CD4-positive, alpha-beta T cell treated with Interleukin-15 for 1 hour (primary cell): ENCODE results near the gene RAB3B.
A peak's percentile ranks its signal among the peaks of the same experiment; 100 is the strongest.
"Not testable (repeated sequence)": the region's sequence is repeated elsewhere in the genome, so short reads cannot be mapped to it uniquely, and the experiment has no call there.

ENCODE experiments used
- DNase-seq: peaks from one replicate; pipeline ENCODE4 v3.0.0-alpha.2; 2020

RAB3B gene

DNA sequence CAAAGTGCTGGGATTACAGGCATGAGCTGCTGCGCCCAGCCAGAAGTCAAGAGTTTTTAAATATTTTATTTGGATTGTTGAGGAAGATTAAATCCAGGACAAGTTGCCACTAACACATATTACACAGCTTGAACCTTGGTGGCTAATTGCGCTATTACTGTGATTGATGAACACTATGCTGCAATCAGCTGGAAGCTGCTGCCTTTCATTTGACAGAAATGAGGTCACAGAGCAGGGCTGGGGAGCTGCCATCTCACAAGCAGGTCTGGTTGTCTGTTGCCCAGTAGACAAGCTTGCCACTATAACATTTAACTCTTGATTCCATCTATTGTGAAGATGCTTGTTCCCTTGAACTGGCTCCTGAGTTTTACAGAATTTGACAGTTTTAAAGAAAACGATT lies 74.5 kb downstream of the RAB3B start:
- DNase-seq = no peak

DNA sequence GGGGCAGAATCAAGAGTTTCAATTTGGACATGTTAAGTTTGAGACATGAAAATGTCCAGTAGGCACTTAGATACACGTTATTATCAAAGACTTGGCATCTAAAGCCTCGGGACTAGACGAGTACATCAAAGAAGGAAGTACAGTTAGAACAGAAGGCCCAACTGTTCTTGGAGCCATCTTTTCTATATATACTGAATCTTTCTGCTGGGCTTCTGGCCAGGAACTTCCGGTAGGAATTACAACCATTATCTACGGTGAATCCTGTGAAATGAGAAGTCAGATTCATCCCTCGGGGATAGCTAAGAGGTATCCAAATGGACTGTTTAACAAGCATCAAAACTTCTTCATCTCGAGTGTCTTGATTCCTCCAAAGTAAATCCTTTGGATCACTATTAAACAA lies 77.6 kb downstream of the RAB3B start:
- DNase-seq = no peak

DNA sequence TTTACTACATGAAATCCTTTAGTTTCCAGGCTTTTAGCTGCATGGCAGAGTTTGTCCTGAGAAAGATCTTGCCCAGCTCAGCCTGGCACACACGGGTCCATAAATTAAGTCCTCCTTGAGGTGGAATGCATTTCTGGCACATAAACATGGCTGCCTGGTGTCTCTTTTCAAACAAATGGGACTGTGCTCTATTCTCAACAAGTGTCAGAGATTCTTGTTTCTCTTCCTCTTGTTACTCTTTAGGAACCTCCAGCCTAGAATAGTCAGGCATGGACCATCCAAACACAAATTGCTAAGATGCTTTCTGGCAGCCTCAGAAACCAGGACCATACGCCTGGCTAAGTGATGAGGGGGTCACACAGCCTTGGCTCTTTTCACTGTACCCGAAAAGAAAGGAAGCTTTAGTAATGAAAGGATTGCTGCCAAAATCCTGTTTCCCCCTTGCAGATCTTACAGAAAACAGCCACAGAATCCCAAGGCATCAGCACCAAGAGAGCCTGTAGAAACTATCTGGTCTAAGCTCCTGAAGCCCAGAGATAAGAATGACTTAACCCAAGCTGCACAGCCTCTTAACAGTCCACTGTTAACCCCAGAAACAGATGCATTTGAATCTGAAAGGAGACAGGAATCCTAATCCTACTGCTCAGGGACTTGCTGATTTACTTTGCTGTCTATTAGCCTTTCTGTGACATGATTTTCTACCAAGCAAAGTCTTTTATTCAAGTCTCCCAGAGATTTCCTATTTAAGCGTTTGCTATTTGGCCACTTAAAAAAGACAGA lies 80.1 kb downstream of the RAB3B start:
- DNase-seq = no peak

DNA sequence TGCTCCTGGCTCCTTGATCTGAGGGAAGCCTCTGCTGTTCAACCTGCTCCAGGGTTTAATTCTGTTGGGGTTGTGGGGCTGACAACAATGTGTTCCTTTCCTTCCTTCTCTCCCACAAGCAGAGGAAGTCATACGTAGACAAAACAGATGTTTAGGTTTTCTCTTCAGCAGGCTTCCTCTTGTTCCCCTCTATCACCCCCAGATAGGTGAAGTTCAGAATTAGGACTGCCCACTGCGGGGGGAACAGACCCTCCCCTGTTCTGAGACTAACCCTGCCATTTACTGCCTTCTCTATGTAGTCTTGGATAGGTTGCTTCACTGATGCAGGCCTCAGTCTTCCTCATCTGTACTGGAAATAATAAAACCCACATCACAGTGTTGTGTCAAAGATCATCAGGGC lies 82.0 kb downstream of the RAB3B start:
- no peak for DNase-seq

DNA sequence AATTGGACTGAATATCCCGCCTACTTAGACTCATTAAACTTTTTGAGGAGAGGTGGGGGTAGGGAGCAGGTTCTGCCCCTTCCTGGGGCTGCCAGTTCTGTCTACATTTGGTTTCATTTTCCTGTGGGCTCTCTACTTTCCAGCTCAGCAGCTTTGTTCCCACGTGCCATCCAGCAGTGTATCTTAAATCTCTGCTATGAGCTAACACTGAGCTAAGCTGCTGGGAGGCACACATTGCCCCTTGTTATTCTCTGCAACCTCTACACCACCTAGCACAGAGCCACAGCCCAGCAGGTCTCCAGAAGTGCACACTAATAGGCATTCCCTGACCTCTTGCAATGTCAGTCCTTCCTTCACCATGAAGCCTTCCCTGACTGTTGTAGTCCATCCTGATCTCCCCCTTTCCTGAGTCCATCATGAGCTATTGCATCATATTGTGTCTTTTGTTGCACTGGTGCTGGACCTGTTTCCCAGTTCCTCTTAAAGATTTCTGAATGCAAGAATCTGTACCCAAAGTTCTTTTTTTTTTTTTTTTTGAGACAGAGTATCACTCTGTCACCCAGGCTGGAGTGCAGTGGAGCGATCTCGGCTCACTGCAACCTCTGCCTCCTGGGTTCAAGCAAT lies 83.3 kb downstream of the RAB3B start:
- DNase-seq = no peak

DNA sequence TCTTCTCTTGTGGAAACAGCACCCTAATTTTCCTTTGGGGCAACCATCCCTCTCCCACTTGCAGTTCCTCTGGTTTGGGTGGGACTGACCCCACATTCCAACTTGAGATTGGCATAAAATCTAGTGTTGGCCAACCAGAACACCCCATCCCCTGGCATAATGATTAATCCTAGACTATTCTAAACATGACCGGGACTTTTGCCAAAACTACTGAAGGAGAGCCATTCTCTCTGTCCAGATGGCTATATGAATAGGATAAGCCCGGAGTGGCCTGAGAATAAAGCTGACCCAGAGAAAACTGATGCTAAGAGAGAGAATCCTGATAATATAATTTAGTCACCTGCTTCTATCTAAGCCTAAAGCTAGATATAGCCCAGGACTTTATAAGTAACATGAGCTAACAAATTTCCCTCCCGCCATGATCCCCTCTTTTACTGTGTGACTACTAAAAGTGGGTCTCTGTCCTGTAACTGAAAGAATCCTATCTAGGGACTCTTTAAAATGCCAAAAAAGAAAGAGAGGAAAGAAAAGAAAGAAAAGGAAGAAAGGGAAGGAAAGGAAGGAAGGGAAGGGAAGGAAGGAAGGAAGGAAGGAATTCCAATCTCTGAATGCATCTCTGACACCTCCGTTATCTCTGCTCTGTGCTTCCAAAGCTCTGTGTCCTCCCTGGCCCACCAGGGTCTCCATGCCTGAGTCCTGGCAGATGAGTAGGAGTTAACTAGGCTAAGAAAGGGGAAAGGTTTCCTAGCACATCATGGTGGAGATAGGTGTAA lies 84.0 kb downstream of the RAB3B start:
- DNase-seq = no peak

DNA sequence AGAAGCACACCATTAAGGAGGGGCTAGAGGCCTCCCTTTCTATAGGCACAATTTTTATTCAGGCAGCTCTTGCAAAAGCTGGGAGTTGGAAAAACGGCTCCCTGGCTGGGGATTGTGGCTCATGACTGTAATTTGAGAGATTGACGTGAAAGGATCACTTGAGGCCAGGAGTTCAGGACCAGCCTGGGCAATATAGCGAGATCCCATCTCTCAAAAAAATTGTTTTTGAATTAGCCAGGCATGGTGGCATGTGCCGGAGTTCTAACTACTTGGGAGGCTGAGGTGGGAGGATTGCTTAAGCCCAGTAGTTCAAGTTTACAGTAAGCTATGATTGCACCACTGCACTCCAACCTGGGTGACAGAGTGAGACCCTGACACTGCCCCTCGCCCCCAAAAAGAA lies 88.0 kb downstream of the RAB3B start:
- no peak for DNase-seq

DNA sequence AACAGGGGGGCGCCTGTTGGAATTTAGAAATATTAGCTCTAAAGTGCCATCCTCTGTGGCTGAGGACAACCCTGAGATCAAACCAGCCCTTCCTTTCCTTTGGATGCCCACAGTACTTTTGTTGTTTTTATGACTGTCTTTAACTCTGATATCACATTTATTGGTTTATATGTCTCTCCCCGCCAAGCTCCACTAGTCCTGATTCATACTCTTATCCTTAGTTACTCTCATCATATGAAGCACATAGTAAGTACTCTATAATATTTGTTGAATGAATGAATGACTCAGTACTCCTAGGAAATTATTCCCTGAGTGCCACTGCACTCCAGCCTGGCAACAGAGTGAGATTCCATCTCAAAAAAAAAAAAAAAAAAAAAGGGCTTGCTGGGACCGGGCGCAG lies 89.3 kb downstream of the RAB3B start:
- DNase-seq = no peak

DNA sequence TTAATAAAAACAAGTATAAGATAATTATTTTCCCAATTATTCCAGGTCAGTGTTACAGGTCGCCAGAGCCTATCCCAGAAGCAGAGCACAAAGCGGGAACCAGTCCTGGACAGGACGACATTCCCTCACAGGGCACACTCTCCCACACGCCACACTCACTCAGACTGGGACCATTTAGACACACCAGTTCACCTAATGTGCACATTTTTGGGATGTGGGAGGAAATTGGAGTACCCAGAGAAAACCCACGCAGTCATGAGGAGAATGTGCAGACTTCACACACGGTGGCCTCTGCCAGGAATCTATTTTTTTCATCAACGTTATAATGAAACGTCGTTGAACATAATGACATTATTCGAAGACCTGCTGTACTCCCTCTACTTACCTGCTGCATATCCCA lies 91.5 kb downstream of the RAB3B start:
- DNase-seq = no peak

DNA sequence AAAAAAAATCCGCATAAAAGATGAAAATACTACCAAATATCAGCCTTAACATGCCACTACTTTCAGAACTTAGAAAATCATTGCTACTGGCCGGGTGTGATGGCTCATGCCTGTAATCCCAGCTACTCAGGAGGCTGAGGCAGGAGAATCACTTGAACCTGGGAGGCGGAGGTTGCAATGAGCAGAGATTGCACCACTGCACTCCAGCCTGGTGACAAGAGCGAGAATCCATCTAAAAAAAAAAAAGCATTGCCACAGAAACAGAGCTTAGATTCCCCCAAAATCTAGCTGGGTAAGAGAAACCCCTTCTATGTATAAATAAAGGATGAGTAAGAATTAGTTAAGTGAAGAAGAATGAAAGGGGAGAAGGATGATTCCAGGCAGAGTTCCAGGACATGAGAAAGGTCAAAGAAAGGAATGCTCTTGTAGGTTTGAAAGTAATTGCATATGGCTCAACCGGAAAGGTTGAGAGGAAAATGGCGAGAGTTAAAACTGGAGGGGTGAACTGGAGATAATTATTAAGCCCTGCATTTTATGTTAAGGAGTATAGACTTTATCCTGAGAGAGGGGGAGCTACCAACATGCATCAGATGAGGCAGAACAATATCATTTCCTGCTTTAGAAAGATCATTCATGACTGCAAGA lies 92.3 kb downstream of the RAB3B start:
- no peak for DNase-seq

DNA sequence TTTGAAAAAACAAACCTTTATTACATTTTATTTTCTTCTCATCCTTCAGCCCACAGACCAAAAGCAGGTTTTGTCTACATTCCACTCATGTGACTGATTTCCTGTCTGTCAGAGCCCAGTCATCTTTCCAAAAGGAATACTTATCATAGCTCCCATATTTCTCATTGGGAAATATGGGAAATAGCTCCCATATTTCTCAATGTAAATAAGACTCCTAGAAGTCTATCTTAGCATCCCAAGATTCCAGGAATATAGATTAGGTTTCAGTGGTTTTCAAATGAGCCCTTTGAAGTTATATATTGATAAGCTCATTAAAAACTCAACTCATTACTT lies 92.8 kb downstream of the RAB3B start:
- DNase-seq = no peak

DNA sequence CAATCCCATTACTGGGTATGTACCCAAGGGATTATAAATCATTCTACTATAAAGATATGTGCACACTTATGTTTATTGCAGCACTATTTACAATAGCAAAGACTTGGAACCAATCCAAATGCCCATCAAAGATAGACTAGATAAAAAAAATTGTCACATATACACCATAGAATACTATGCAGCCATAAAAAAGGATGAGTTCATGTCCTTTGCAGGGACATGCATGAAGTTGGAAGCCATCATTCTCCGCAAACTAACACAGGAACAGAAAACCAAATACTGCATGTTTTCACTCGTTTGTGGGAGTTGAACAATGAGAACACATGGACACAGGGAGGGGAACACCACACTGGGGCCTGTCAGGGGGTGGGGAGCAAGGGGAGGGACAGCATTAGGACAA lies 95.8 kb downstream of the RAB3B start:
- DNase-seq = not testable (repeated sequence)

DNA sequence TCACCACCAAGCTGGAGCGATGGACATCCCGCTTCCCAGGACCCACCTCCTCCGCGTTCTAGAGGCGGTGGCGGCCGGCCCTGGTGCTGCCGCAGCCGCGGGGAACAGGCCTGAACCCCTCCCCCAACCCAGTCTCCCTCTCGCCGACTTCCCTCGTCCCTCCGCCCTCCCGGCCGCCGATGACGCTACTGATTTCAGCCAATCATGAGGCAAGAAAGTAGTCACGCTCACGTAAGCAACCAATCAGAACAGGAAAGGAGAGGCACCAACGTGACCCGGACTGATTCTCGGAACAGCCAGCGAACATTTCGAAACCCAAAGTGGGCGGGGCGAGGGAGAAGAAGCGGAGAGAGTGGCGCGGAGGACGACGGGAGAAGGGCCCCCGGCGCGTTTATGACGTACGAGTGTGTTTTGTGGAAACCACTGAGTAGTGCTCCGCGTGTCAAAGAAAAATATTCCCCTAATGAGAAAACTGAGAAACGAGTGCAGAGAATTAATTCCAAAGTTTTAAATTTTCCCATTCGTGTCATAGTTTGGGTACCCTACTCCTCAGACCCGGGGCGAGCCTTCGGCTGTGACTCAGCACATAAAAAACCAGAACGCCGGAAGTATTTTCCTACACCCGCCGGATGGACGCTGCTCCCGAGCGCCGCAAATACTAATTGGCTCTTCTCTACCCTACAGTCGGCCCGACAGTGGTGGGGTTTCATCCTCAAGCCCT lies 111.7 kb downstream of the RAB3B start, which contains the start of gene NRDC:
NRDC (minus strand) TSS at position 112 of the 721 bp plus-strand sequence. CDS start 112 bp downstream, outside the sequence.
- DNase-seq = peak; percentile 100

DNA sequence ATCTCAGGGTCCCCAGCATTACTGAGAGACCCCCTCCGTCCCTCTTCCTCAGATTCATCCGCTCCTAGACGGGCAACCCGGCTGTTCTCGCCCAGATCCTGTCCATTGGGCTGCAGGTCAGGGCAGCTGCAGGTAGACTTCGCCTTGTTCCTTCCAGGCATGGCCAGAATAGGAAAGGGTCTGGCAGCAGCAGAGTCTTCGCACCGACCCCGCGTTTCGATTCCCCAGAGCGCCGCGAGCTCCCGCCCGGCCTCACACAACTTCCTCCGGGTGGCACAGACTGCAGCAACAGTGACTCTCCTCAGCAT lies 112.2 kb downstream of the RAB3B start:
- no peak for DNase-seq

DNA sequence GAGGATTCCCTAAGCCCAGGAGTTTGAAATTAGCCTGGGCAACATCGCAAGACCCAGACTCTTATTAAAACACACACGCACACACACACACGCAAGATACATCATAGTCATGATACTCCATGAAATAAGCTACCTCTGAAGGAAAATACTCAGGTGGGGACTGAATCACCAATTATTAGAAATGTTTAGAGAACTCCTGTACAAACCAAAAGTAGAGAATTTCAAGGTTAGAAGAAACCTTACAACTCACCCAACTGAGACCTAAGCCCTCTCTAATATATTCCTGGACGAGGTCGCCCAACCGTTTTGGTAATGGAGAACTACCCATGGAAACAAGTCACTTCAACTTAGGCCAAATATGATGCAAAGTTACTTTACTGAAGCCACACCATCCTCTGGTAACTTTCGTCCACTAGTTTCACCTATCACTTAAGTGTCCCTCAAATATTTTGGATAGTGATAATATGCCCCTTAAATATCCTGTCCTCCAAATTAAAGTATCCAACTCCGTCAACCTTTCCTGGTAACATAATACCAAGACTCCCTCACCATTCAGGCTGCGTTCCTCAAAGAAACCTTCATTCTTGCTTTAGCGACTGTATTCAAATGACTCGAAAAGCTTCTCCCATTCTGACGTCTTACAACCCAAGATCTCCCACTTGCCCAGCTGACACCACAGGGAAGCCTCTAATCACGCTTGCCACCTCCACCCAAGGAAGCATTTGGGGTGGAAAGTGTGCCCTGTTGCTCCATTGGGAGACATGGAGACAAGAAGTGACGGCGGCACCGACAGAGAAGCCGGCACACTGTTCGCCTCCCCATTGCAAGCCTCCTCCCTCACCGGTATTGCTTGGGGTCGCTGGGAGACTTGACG lies 112.8 kb downstream of the RAB3B start:
- no peak for DNase-seq

DNA sequence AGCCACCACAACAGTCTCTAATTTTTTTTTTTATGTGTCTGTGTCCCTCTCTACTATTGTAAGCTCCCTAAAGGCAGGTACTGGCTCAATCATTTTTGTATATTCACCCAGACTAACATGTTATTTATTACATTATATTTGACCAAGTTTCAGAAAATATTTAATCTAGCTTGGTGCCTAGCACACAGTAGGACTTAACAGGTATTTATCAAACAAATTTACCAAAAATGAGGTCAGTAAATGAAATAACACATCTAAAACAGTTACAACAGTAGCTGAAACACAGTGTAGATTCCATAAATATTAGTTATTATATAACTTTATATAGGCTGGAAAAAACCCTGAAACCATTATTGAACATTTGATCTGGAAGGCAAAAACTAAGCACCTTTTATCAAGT lies 114.7 kb downstream of the RAB3B start:
- DNase-seq = no peak

DNA sequence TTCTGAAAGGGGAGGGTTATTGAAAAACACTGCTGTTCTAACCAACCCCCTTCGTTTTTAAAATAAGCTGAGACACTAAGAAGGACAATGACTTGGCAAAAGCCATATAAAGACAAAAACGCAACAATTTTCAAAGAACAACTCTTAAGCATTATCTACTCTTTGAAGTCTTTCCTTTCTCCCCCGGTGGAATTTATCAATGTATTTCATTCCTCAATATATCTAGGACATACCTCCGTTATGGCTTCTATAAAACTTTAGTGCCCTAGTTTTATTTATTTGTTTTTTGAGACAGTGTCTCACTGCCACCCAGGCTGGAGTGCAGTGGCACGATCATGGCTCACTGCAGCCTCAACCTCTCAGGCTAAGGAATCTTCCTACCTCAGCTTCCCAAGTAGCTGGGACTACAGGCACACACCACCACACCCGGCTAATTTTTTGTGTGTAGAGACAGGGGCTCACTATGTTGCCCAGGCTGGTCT lies 115.2 kb downstream of the RAB3B start:
- DNase-seq = no peak

DNA sequence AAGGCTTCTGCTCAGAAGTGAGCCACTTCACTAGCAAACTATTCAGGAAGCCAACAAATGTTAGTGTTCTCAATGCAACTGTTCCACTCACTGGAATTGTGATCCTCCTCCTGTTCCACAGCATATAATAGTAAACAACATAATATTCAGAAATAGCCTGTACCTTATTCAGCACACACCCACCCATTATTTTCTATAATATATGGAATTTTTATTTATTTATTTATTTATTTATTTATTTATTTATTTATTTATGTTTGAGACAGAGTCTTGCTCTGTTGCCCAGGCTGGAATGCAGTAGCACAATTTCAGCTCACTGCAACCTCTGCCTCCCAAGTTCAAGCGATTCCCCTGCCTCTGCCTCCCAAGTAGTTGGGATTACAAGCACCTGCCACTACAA lies 117.2 kb downstream of the RAB3B start:
- DNase-seq = not testable (repeated sequence)

DNA sequence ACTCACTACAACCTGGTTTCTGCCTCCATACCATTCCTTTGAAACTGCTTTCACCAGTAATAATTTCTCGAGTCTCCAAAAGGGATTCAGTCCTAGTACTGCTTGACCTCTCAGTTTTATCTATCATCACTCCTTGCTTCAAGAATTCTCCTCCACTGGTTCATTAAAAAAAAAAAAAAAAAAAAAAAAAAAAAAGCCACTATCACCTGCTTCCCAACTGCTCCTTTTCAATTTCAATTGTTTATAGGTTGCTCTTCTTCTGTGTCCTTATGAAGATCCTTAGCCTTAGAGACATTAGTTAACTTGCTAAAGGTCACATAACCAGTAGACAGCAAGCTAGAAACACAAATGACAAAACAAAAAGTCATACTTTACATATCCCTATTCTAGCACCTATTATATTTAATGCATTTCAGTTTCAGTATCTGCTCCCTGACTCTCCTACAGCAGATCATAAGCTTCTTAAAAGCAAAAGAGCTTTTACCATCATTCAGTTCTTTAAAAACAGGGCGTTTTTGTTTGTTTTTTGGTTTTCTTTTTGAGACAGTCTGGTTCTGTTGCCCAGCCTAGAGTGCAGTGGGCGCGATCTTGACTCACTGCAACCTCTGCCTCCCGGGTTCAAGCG lies 119.0 kb downstream of the RAB3B start:
- no peak for DNase-seq

DNA sequence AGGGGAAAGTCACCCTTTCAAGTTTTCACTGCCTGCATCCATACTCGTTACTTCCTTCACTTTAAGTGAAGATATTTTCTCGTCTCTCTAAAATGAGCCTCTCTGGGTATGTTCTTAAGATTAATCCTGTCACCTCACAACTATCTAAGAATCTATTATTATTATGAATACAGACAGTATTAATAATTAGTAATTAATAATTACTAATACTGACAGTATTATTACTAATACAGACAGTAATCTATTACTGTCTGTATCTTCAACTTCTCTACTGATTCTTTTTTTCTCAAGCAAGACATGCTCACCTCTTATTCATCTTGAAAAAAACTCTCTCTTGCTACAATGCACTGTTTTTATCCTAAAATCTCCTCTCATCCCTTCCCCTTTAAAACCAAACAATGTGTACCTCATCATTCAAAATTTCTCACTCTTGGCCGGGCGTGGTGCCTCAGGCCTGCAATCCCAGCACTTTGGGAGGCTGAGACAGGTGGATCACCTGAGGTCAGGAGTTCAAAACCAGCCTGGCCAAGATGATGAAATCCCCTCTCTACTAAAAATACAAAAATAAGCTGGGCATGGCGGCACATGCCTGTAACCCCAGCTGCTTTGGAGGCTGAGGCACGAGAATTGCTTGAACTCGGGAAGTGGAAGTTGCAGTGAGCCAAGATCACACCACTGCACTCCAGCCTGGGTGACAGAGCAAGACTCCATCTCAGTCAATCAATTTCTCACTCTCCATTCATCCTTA lies 119.7 kb downstream of the RAB3B start:
- DNase-seq = no peak
